Measurements from ENCODE around the gene TCEAL3. TPM values are rescaled to one million over a fixed set of nuclear protein-coding genes. Genes with fewer than 3 reads are reported as not detected.
"Not testable (repeated sequence)": the region's sequence is repeated elsewhere in the genome, so short reads cannot be mapped to it uniquely, and the experiment has no call there.

Gene TCEAL3
- total and polyA plus RNA-seq, 8 donors = 7.0 to 40.2 (median 8.1) TPM

DNA sequence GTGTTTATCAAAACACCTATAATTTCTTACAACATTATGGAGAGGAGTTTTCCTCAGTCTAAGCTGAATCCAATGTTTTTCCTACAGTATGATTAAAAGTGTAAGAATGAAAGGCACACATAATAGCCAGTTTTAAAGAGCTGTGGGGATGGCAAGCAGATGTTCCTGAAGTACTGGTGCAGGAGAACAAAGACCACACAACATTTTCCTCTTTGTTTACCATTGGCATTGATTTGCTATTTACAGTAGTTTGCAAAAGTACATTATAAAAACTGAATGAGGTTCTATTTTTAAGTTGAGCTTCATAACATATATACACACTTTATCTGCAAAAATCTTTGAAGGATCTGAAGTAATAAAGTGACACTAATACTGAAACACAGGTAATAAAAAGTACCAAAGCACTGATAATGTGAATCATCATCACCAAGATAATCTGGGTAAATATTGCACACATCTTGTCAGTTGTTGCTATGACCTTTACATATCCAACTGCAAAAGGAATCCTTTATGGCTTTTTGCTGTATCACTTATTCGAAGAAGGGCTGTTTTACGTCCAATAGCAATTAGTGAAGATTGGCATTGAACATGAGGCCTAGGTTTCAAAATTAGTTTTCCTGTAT, 43.5 kb downstream of the TCEAL3 start:
- TF ChIP-seq, protein P1, sequence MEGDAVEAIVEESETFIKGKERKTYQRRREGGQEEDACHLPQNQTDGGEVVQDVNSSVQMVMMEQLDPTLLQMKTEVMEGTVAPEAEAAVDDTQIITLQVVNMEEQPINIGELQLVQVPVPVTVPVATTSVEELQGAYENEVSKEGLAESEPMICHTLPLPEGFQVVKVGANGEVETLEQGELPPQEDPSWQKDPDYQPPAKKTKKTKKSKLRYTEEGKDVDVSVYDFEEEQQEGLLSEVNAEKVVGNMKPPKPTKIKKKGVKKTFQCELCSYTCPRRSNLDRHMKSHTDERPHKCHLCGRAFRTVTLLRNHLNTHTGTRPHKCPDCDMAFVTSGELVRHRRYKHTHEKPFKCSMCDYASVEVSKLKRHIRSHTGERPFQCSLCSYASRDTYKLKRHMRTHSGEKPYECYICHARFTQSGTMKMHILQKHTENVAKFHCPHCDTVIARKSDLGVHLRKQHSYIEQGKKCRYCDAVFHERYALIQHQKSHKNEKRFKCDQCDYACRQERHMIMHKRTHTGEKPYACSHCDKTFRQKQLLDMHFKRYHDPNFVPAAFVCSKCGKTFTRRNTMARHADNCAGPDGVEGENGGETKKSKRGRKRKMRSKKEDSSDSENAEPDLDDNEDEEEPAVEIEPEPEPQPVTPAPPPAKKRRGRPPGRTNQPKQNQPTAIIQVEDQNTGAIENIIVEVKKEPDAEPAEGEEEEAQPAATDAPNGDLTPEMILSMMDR (IDR thresholded peaks at IDR 0.05) = no peak
- FAIRE-seq (no peak), DNase-seq (no peak), ATAC-seq (no peak)
- Histone ChIP-seq H3K27ac (no peak overlapping the region), H3K9me3 (no peaks in the 10 kb centered on the region), H3K36me3 (no peaks in the 10 kb centered on the region), H3K4me3 (no peak overlapping the region), H3K4me1 (no peaks in the 10 kb centered on the region), H3K27me3 (no peaks in the 10 kb centered on the region)
- 92 to 95% methylated on average over 2 of the region's 2 CpGs for WGBS, 2 donors
- intact Hi-C loops (cut with DNase I) = no loop called here

- 84 to 89% methylated on average over 7 of the region's 7 CpGs for WGBS, 2 donors
- H3K9me3 ChIP-seq; ATAC-seq; H3K27ac ChIP-seq; FAIRE-seq; H3K4me3 ChIP-seq; H3K4me1 ChIP-seq; H3K36me3 ChIP-seq; DNase-seq; H3K27me3 ChIP-seq; intact Hi-C loops (cut with DNase I): not testable (repeated sequence)
These were observed 47.7 kb downstream of the TCEAL3 start for GRCh38 chrX:103655230-103656000.

- TF ChIP-seq, protein P1 (IDR thresholded peaks at IDR 0.05) = no peak
- Histone ChIP-seq H3K27me3 (no peaks in the 10 kb centered on the region), H3K4me1 (no peaks in the 10 kb centered on the region), H3K4me3 (no peak overlapping the region), H3K9me3 (no peaks in the 10 kb centered on the region), H3K36me3 (no peaks in the 10 kb centered on the region), H3K27ac (no peak overlapping the region)
- FAIRE-seq (no peak), DNase-seq (no peak), ATAC-seq (no peak)
- WGBS, 2 donors = 49 to 73% methylated on average over 3 of the region's 3 CpGs
- intact Hi-C loops (cut with DNase I) = no loop called here
These were observed 48.9 kb downstream of the TCEAL3 start for GRCh38 chrX:103656617-103657016.

- 96 to 97% methylated on average over 2 of the region's 2 CpGs for WGBS, 2 donors
- H3K27me3 ChIP-seq; intact Hi-C loops (cut with DNase I); DNase-seq; FAIRE-seq; H3K36me3 ChIP-seq; H3K4me1 ChIP-seq; H3K9me3 ChIP-seq; H3K27ac ChIP-seq; ATAC-seq; H3K4me3 ChIP-seq: not testable (repeated sequence)
These were observed 49.3 kb downstream of the TCEAL3 start for GRCh38 chrX:103657066-103657465.

DNA sequence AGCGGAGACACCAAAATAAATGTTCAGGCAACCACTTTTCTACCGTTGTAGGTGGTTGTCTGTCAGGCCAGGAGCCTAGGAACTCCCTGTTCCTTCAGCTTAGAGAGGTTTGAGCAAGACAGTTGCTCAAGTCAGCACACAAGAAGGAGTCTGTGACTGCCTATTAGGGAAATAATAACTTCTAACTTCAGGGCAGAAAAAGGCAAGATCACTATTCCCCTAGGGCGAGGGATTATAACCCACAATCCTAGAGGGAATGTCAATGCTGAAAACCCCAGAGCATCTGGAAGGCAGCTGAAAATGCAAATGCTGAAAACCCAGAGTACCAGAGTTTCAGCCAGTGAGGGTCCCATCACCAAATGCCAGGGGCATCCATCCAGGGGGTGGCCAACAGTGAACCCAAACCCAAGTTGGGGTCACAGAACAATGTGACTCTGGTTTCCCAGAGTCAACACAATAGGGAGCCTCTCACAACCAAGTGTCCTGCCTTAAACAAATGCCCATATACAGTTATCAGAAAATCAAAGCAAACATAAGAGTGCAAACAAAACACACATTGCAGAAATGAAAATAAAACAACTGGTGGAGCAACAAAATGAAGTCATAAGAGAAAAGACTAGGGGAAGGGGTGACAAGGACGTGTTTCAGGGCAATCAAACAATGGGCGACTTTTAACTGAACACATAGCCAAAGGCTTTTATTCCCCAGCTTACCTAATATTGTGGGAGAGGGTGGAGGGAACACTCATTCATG, 51.1 kb downstream of the TCEAL3 start:
- Histone ChIP-seq H3K4me3 (no peak overlapping the region), H3K27ac (no peak overlapping the region), H3K9me3 (no peaks in the 10 kb centered on the region), H3K4me1 (no peaks in the 10 kb centered on the region), H3K27me3 (peaks cover 0 to 9% (median 0%) of the 10 kb centered on the region in 4 donors), H3K36me3 (no peaks in the 10 kb centered on the region)
- no peak for DNase-seq
- ATAC-seq = no peak
- intact Hi-C loops (cut with DNase I) = no loop called here
- FAIRE-seq = no peak
- TF ChIP-seq, protein P1 (IDR thresholded peaks at IDR 0.05) = no peak
- WGBS, 2 donors = 48 to 71% methylated on average over 5 of the region's 5 CpGs

- FAIRE-seq; DNase-seq; H3K4me3 ChIP-seq; H3K9me3 ChIP-seq; intact Hi-C loops (cut with DNase I); H3K36me3 ChIP-seq; H3K4me1 ChIP-seq; ATAC-seq; H3K27ac ChIP-seq: not testable (repeated sequence)
- H3K27me3 ChIP-seq = peaks cover 0 to 13% (median 0%) of the 10 kb centered on the region in 4 donors
- WGBS, 2 donors = 82 to 91% methylated on average over 2 of the region's 2 CpGs
These were observed 51.7 kb downstream of the TCEAL3 start for GRCh38 chrX:103659460-103659859.

Measured in pancreas (tissue), 10 donors.